ENCODE results near the gene TRPC4AP. TPM values are rescaled to one million over a fixed set of nuclear protein-coding genes. Genes with fewer than 3 reads are reported as not detected.

TRPC4AP gene
- total RNA-seq, 4 donors from 2014 or later: 58.4 to 67.4 (median 63.5) TPM

DNA sequence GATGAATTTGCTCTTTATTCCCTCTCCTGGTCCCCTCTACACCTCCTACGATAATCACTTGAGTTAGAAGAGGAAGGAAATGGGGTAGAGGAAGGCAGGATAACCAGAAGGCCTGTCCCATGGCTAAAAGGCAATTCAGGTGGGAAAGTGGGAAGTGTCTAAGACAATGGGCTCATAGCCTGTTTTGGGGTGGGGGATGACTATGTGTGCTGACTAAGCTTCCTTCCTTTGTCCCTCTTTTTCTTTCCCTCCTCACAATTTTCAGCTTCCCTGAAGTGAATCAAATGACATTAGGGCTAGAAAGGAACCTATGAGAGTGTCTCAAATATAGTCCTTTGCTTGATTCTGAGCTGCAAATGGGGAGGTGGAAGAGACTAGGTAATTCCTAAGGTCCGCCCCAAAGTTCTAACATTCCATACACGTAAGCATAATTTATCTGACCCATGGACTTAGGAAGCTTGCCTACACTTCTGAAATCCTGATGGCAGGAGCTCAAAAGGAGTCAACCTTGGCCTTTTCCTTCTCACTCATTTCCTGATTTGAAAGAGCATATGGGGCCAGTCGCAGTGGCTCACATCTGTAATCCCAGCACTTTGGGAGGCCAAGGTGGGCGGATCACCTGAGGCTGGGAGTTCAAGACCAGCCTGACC lies 30.3 kb upstream of the TRPC4AP start:
- H3K4me3 ChIP-seq: no peak overlapping the region
- H3K27me3 ChIP-seq: no peaks in the 10 kb centered on the region
- peaks cover 0 to 96% of the 10 kb centered on the region in 2 donors for H3K36me3 ChIP-seq
- no peak for DNase-seq
- no peak overlapping the region for H3K27ac ChIP-seq
- no peaks in the 10 kb centered on the region for H3K4me1 ChIP-seq
- TF ChIP-seq POLR2A (IDR thresholded peaks at IDR 0.05): no peak
- TF ChIP-seq, protein P1, sequence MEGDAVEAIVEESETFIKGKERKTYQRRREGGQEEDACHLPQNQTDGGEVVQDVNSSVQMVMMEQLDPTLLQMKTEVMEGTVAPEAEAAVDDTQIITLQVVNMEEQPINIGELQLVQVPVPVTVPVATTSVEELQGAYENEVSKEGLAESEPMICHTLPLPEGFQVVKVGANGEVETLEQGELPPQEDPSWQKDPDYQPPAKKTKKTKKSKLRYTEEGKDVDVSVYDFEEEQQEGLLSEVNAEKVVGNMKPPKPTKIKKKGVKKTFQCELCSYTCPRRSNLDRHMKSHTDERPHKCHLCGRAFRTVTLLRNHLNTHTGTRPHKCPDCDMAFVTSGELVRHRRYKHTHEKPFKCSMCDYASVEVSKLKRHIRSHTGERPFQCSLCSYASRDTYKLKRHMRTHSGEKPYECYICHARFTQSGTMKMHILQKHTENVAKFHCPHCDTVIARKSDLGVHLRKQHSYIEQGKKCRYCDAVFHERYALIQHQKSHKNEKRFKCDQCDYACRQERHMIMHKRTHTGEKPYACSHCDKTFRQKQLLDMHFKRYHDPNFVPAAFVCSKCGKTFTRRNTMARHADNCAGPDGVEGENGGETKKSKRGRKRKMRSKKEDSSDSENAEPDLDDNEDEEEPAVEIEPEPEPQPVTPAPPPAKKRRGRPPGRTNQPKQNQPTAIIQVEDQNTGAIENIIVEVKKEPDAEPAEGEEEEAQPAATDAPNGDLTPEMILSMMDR (IDR thresholded peaks at IDR 0.05 in 4 of 5, conservative IDR thresholded peaks at IDR 0.05 in 1 of 5): no peak
- in situ Hi-C loops (cut with MboI; ENCODE audit: low sequenced_read_pairs in 4 of 4) (no loop called here), intact Hi-C loops (cut with DNase I; ENCODE audit: low total_unique reads) (no loop called here)
- H3K9me3 ChIP-seq: no peaks in the 10 kb centered on the region
- ATAC-seq: no peak

DNA sequence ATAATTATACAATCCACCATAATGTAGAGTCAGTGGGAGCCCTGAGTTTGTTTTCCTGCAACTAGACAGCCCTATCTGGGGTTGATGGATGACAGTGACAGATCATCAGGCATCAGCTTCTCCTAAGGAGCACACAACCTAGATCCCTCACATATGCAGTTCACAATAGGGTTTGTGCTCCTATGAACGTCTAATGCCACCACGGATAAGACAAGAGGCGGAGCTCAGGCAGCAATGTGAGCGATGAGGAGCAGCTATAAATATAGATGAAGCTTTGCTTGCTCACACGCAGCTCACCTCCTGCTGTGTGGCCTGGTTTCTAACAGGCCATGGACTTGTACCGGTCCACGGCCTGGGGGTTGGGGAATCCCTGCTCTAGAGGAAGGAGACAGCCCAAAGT lies 28.6 kb upstream of the TRPC4AP start:
- intact Hi-C loops (cut with DNase I; ENCODE audit: low total_unique reads): no loop called here
- TF ChIP-seq POLR2A (IDR thresholded peaks at IDR 0.05): no peak
- TF ChIP-seq, protein P1 (IDR thresholded peaks at IDR 0.05 in 4 of 5, conservative IDR thresholded peaks at IDR 0.05 in 1 of 5): no peak
- Histone ChIP-seq H3K36me3 (peaks cover 0 to 94% of the 10 kb centered on the region in 2 donors), H3K4me1 (no peaks in the 10 kb centered on the region), H3K4me3 (no peak overlapping the region), H3K27me3 (no peaks in the 10 kb centered on the region), H3K9me3 (no peaks in the 10 kb centered on the region), H3K27ac (no peak overlapping the region)
- in situ Hi-C loops (cut with MboI; ENCODE audit: low sequenced_read_pairs in 4 of 4): no loop called here
- DNase-seq (no peak), ATAC-seq (no peak)

DNA sequence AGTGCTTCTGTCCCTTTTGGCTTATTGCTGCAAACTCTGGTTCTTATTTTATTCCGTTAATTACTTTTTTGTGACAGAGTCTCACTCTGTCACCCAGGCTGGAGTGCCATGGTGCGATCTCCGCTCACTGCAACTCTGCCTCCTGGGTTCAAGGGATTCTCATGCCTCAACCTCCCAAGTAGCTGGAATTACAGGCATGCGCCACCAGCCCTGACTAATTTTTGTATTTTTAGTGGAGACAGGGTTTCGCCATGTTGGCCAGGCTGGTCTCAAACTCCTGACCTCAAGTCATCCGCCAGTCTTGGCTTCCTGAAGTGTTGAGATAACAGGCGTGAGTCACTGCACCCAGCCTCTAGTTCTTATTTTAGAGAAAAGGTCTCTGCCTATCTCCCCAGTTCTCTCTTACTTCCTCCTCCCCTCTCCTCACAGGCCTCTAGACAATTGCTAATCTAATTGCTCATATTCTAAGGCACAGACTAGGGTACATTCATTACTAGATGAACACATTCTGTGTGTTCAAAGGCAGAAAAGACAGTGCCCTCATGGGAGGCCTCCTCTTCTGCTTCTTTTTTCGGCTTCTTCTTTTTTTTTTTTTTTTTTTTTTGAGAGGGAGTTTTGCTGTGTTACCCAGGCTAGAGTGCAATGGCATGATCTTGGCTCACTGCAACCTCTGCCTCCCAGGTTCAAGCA lies 27.6 kb upstream of the TRPC4AP start:
- intact Hi-C loops (cut with DNase I; ENCODE audit: low total_unique reads) (no loop called here), in situ Hi-C loops (cut with MboI; ENCODE audit: low sequenced_read_pairs in 4 of 4) (no loop called here)
- ATAC-seq (no peak), DNase-seq (no peak)
- Histone ChIP-seq H3K9me3 (no peaks in the 10 kb centered on the region), H3K4me3 (no peak overlapping the region), H3K27me3 (no peaks in the 10 kb centered on the region), H3K36me3 (peaks cover 0 to 92% of the 10 kb centered on the region in 2 donors), H3K27ac (no peak overlapping the region), H3K4me1 (no peaks in the 10 kb centered on the region)
- TF ChIP-seq, protein P1 (IDR thresholded peaks at IDR 0.05 in 4 of 5, conservative IDR thresholded peaks at IDR 0.05 in 1 of 5): no peak
- TF ChIP-seq POLR2A (IDR thresholded peaks at IDR 0.05): no peak

DNA sequence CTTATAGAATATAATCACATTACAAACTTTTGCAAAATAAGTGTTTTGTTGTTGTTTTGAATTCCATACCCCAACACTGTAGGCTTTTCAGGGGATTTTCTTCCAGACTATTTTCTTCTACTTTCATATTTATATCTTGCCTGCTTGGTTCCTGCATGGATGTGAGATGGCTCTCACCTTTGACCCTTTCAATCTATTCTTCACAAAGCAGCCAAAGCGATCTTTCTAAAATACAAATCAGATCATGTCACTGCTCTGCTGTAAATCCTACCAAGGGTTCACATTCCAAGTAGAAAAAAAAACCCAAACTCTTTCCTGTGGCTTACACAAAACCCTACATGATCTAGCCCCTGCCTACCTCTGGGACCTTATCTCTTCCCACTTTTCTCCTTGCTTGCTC lies 25.0 kb upstream of the TRPC4AP start:
- ATAC-seq: no peak

More for the DNA sequence above, 25.0 kb upstream of the TRPC4AP start:
- Histone ChIP-seq H3K27ac (no peak overlapping the region), H3K4me3 (no peak overlapping the region), H3K9me3 (no peaks in the 10 kb centered on the region), H3K27me3 (no peaks in the 10 kb centered on the region), H3K36me3 (peaks cover 0 to 77% of the 10 kb centered on the region in 2 donors), H3K4me1 (no peaks in the 10 kb centered on the region)
- no peak for TF ChIP-seq POLR2A (IDR thresholded peaks at IDR 0.05)
- TF ChIP-seq, protein P1 (IDR thresholded peaks at IDR 0.05 in 4 of 5, conservative IDR thresholded peaks at IDR 0.05 in 1 of 5): no peak
- in situ Hi-C loops (cut with MboI; ENCODE audit: low sequenced_read_pairs in 4 of 4) (no loop called here), intact Hi-C loops (cut with DNase I; ENCODE audit: low total_unique reads) (no loop called here)
- DNase-seq: no peak

All from gastrocnemius medialis (tissue), 4 donors.